HG03103 (cell line): ENCODE results near the gene KCNMA1.
"Not testable (repeated sequence)": the region's sequence is repeated elsewhere in the genome, so short reads cannot be mapped to it uniquely, and the experiment has no call there.

Source experiments
- ATAC-seq: cut with Tn5 transposase; IDR thresholded peaks from one replicate; pipeline ENCODE4 v1.9.1; 2021; ENCODE audit warnings: low read depth; ENCODE audit not compliant: unreplicated experiment

KCNMA1 gene

GRCh38 chr10:77387701-77388100, 249.9 kb downstream of the KCNMA1 start:
- ATAC-seq, result not testable (repeated sequence)

- no peak for ATAC-seq
Measured at GRCh38 chr10:77387247-77387646, 250.4 kb downstream of the KCNMA1 start.

GRCh38 chr10:77386838-77387237, 250.8 kb downstream of the KCNMA1 start:
- no peak for ATAC-seq

- ATAC-seq, result no peak
Measured at GRCh38 chr10:77386365-77386764, 251.2 kb downstream of the KCNMA1 start.

GRCh38 chr10:77385315-77385714, 252.3 kb downstream of the KCNMA1 start:
- ATAC-seq, result no peak

- no peak for ATAC-seq
Measured at GRCh38 chr10:77383861-77384553, 253.6 kb downstream of the KCNMA1 start.

GRCh38 chr10:77381750-77382149, 255.9 kb downstream of the KCNMA1 start:
- no peak for ATAC-seq

GRCh38 chr10:77380723-77381122, 256.9 kb downstream of the KCNMA1 start:
- ATAC-seq, result no peak

GRCh38 chr10:77380191-77380590, 257.4 kb downstream of the KCNMA1 start:
- no peak for ATAC-seq

GRCh38 chr10:77378366-77379349, 258.9 kb downstream of the KCNMA1 start:
- no peak for ATAC-seq

GRCh38 chr10:77377678-77378352, 259.8 kb downstream of the KCNMA1 start:
- no peak for ATAC-seq

GRCh38 chr10:77377034-77377433, 260.6 kb downstream of the KCNMA1 start:
- ATAC-seq, result no peak

- ATAC-seq, result no peak
Measured at GRCh38 chr10:77374189-77374656, 263.4 kb downstream of the KCNMA1 start.

GRCh38 chr10:77371848-77372799, 265.5 kb downstream of the KCNMA1 start:
- ATAC-seq, result no peak

- no peak for ATAC-seq
Measured at GRCh38 chr10:77371421-77371820, 266.2 kb downstream of the KCNMA1 start.

- no peak for ATAC-seq
Measured at GRCh38 chr10:77368006-77368405, 269.6 kb downstream of the KCNMA1 start.

- ATAC-seq, result no peak
Measured at GRCh38 chr10:77363210-77363609, 274.4 kb downstream of the KCNMA1 start.

- ATAC-seq, result no peak
Measured at GRCh38 chr10:77361831-77362230, 275.8 kb downstream of the KCNMA1 start.

GRCh38 chr10:77361426-77361825, 276.2 kb downstream of the KCNMA1 start:
- no peak for ATAC-seq

GRCh38 chr10:77360835-77361234, 276.8 kb downstream of the KCNMA1 start:
- ATAC-seq, result no peak
